Naive thymus-derived CD8-positive, alpha-beta T cell (primary cell): Measurements from ENCODE around the gene GEMIN2. TPM values are rescaled to one million over a fixed set of nuclear protein-coding genes. Genes with fewer than 3 reads are reported as not detected.
"Not testable (repeated sequence)": the region's sequence is repeated elsewhere in the genome, so short reads cannot be mapped to it uniquely, and the experiment has no call there.

Experiments
- ATAC-seq, 2 donors: fragments of 150-1000 bp; cut with Tn5 transposase in 1 of 2; sonication (Bioruptor Pico), chemical (Tn5 transposase) in 1 of 2; 1 replicate in 1 of 2; 2 replicates in 1 of 2; pipeline ENCODE4 v1.10.0; 2021; ENCODE audit warnings: mild to moderate bottlenecking in 2 of 2, moderate library complexity in 2 of 2
- POLR2A ChIA-PET: fragments of 350-600 bp; sonication (Branson Sonifier 250); formaldehyde crosslinking; loops from one replicate; lab custom pipeline; 2021; ENCODE audit warnings: antibody characterized with exemption; lab: Charles Lee
- DNase-seq, 10 donors: peaks; one replicate each; pipeline versions ENCODE4 v3.0.0 to v3.0.0-alpha.2; 2020 to 2022
- H3K27ac Mint-ChIP-seq, 10 donors: one replicate each; pipeline ENCODE4 v1.8.0; 2020 to 2022; ENCODE audit warnings: mild to moderate bottlenecking in 10 of 10, mixed read lengths in 10 of 10, moderate library complexity in 4 of 10, inconsistent platforms in 1 of 10
- H3K27me3 Mint-ChIP-seq, 5 donors: one replicate each; pipeline ENCODE4 v1.8.0; 2021 to 2022; ENCODE audit warnings: mixed read lengths in 5 of 5
- H3K36me3 Mint-ChIP-seq, 3 donors: one replicate each; pipeline ENCODE4 v1.8.0; 2020 to 2022; ENCODE audit warnings: mixed read lengths in 3 of 3, mild to moderate bottlenecking in 2 of 3, inconsistent platforms in 1 of 3
- H3K4me1 Mint-ChIP-seq, 4 donors: one replicate each; pipeline ENCODE4 v1.8.0; 2021 to 2022; ENCODE audit warnings: mixed read lengths in 4 of 4
- H3K4me3 Mint-ChIP-seq, 10 donors: one replicate each; pipeline ENCODE4 v1.8.0; 2020 to 2022; ENCODE audit warnings: mild to moderate bottlenecking in 10 of 10, mixed read lengths in 10 of 10, moderate library complexity in 6 of 10, inconsistent platforms in 1 of 10
- H3K9me3 Mint-ChIP-seq, 9 donors: one replicate each; pipeline ENCODE4 v1.8.0; 2020 to 2022; ENCODE audit warnings: mixed read lengths in 9 of 9, mild to moderate bottlenecking in 3 of 9, inconsistent platforms in 1 of 9, moderate library complexity in 1 of 9
- polyA plus RNA-seq, 3 donors: library from polyadenylated mRNA; unstranded; fragments of 300-500 nt; fragmentation: Illumina TruSeq; gene quantifications; one replicate each; pipeline ENCODE4 v1.2.3, GENCODE V29; 2021
- total RNA-seq, 8 experiments: library from RNA in 2 of 8; stranded (reverse) in 2 of 8; gene quantifications; one replicate each; pipeline ENCODE4 v1.2.3 and lab custom pipeline; 2021 to 2026

GEMIN2 gene
- total and polyA plus RNA-seq, 5 experiments from 2014 or later = 10.5 to 19.7 (median 17.0) TPM

DNA sequence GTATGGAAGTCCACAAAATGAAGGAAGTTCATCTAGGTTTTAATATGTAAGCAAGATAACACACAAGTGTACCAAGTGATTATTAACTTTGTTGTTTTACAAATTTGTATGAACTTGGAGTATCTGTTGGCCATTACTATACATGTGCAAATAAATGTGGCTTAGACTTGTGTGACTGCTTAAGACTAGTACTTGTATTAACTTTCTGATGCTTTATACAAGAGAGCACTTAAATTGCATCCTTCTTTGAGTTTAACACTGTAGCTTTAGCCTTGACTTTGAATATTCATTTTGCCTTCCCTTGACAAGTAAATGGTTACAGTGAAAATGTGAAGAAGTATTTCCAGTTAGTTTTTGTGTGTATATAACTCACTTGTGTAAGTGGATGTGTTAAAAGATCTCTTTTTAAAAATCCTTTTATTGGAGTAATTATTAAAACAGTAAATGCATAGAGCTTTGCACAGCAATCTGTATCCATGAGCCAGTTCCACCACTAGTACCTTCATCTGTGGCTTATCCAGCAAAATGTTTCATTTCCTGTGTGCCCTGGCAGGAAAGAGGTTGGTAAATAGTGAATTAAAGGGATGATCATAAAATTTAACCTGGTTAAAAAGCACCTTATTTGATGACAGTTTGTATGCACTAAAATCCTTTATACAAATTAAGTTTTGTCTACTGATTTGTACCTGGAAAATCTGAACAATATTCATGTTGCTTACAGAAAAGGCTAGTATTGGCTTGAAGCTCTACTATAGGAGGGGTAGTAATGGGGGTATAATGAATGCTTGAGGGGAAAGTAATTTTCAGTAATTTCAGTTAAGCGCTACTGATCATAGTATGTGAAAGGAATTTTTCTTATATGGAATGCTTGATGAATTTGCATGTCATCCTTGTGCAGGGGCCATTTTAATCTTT, 68.9 kb downstream of the GEMIN2 start:
- H3K9me3 Mint-ChIP-seq = no peaks in the 10 kb centered on the region
- no peaks in the 10 kb centered on the region for H3K27me3 Mint-ChIP-seq
- H3K4me1 Mint-ChIP-seq = peaks cover 6 to 23% (median 18%) of the 10 kb centered on the region in 4 donors
- POLR2A ChIA-PET = no interaction called here
- peaks cover 6 to 29% (median 24%) of the 10 kb centered on the region in 3 donors for H3K36me3 Mint-ChIP-seq
- no peak overlapping the region for H3K4me3 Mint-ChIP-seq
- peak overlapping the region in 6 of 10 donors; percentile 4 to 56 (median 20) for H3K27ac Mint-ChIP-seq
- ATAC-seq (peak; percentile 24 to 29), DNase-seq (no peak)

DNA sequence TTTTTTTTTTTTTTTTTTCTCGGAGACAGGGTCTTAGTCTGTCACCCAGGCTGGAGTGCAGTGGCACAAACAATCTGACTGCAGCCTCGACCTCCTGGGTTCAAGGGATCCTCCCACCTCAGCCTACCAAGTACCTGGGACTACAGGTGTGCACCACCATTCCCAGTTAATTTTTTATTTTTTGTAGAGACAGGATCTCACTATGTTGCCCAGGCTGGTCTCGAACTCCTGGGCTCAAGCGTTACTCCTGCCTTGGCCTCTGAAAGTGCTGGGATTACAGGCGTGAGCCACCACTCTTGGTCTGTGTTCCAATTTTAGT, 69.5 kb downstream of the GEMIN2 start:
- H3K27ac Mint-ChIP-seq = peak overlapping the region in 1 of 10 donors; percentile 53
- H3K9me3 Mint-ChIP-seq, DNase-seq, POLR2A ChIA-PET, H3K27me3 Mint-ChIP-seq, H3K4me3 Mint-ChIP-seq: not testable (repeated sequence)
- peak in 1 of 2 donors; percentile 13 for ATAC-seq
- H3K36me3 Mint-ChIP-seq = peaks cover 6 to 29% (median 21%) of the 10 kb centered on the region in 3 donors
- peaks cover 6 to 23% (median 18%) of the 10 kb centered on the region in 4 donors for H3K4me1 Mint-ChIP-seq

DNA sequence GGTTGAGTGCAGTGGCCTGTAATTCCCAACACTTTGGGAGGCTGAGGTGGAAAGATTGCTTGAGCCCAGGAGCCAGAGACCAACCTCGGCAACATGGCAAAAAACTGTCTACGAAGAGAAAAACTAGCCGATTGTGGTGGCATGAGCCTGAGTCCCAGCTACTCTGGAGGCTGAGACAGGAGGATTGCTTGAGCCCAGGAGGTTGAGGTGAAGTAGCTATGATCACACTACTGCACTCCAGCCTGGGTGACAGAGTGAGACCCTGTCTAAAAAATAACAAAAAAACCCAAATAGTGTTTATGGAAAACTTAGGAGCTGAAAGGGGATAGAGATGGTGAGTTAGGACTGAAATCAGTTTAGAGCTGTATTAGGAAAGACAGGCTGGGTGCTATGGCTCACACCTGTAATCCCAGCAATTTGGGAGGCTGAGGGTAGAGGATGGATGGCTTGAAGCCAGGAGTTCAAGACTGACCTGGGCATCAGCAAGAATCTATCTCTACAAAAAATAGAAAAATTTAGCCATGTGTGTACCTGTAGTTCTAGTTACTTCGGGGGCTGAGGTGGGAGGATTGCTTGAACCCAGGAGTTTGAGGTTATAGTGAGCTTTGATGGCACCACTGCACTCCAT, 70.6 kb downstream of the GEMIN2 start:
- no peaks in the 10 kb centered on the region for H3K27me3 Mint-ChIP-seq
- peaks cover 3 to 16% (median 10%) of the 10 kb centered on the region in 4 donors for H3K4me1 Mint-ChIP-seq
- POLR2A ChIA-PET = no interaction called here
- H3K36me3 Mint-ChIP-seq = peaks cover 0 to 29% (median 14%) of the 10 kb centered on the region in 3 donors
- H3K4me3 Mint-ChIP-seq = no peak overlapping the region
- ATAC-seq (peak in 1 of 2 donors; percentile 13), DNase-seq (no peak)
- peak overlapping the region in 5 of 10 donors; percentile 5 to 67 (median 44) for H3K27ac Mint-ChIP-seq
- H3K9me3 Mint-ChIP-seq = no peaks in the 10 kb centered on the region

DNA sequence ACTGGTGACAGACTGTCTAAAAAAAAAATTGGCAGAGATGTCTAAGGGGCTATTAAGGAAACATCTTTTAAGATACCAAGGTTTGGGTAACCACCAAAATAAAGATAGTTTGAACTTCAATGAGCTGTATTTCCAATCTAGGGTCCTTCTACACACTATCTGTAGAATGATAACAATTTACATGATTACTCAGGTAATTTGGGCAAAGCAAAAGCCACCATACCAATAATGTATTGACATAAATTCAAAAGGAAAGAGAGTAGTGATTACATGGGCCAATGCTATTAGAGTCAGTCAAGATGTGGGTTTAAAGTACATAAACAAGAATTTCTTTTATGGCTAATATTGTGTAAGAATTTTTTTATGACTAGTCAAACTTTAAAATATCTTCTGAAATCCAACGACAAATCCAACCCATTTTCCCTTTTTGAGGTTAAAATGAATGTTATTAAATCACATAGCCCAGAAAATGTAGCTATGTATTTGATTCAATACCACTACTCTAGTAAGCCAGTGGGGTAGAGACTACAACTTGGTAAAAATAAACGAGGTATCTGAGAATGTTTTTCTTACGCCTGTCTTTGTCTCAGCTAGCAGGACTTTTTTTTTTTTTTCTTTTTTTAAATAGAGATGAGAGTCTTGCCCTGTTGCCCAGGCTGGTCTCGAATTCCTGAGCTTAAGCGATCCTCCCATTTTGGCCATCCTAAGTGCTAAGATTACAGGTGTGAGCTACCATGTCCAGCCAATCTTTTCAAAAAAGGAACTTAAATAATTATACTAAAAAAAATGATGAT, 71.3 kb downstream of the GEMIN2 start:
- peak overlapping the region in 4 of 10 donors; percentile 5 to 67 (median 42) for H3K27ac Mint-ChIP-seq
- peak in 1 of 2 donors; percentile 9 for ATAC-seq
- POLR2A ChIA-PET = no interaction called here
- H3K4me3 Mint-ChIP-seq = no peak overlapping the region
- peaks cover 3 to 14% (median 9%) of the 10 kb centered on the region in 4 donors for H3K4me1 Mint-ChIP-seq
- no peaks in the 10 kb centered on the region for H3K9me3 Mint-ChIP-seq
- no peak for DNase-seq
- H3K27me3 Mint-ChIP-seq = no peaks in the 10 kb centered on the region
- peaks cover 0 to 29% (median 12%) of the 10 kb centered on the region in 3 donors for H3K36me3 Mint-ChIP-seq

Other genes starting within 250 kb of the GEMIN2 start
- gene SEC23A, start 11.1 kb upstream of the GEMIN2 start, total RNA-seq = 10 to 100 TPM; 51.2 to 53.7 TPM
- 10 to 100 TPM; 21.0 to 28.5 (median 23.6) TPM for gene SEC23A, start 11.1 kb upstream of the GEMIN2 start, polyA plus RNA-seq
- gene TRAPPC6B, start 56.0 kb downstream of the GEMIN2 start, total RNA-seq = 10 to 100 TPM; 30.2 to 38.7 TPM
- 10 to 100 TPM; 11.0 to 13.9 (median 12.1) TPM for gene TRAPPC6B, start 56.0 kb downstream of the GEMIN2 start, polyA plus RNA-seq
- 100 to 1,000 TPM; 114 to 116 TPM for gene PNN, start 60.9 kb downstream of the GEMIN2 start, total RNA-seq
- 10 to 100 TPM; 15.4 to 24.2 (median 18.9) TPM for gene PNN, start 60.9 kb downstream of the GEMIN2 start, polyA plus RNA-seq
- gene MIA2, start 119.6 kb downstream of the GEMIN2 start, total RNA-seq = 10 to 100 TPM; 26.0 to 26.1 TPM
- gene MIA2, start 119.6 kb downstream of the GEMIN2 start, polyA plus RNA-seq = 10 to 100 TPM; 21.5 to 23.1 (median 22.4) TPM